ENCODE data around the gene PTPRG. TPM values are rescaled to one million over a fixed set of nuclear protein-coding genes. Genes with fewer than 3 reads are reported as not detected.

PTPRG gene
- total and polyA plus RNA-seq, 2 experiments from 2014 or later, result 11.5 to 39.6 TPM

DNA sequence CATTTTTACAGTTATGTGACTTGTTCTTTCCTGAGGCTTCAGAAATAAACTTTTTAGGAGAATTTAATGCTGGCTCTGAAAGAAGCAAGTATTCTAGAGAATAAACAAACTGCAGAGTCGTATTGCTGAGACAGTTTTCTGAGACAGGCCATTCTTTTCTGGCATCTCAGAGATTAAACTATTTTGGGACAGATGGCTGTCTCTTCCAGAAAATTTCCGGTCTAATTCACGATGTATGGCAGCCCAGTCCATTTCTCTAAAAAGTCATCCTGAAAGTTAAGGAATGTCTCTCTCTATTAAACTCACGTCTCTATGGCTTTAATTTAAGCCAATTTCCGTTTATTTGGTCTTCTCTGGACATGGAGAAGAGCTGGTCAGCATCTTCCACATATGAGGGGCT lies 603.4 kb downstream of the PTPRG start:
- TF ChIP-seq EZH2 (IDR thresholded peaks at IDR 0.05; ENCODE audit: insufficient read depth, poor library complexity, severe bottlenecking), result no peak
- no peak for TF ChIP-seq EZH2phosphoT487 (IDR thresholded peaks at IDR 0.05; ENCODE audit: insufficient read depth, low read depth)
- Histone ChIP-seq H3K27ac (no peak overlapping the region), H2AFZ (no peak overlapping the region), H3K9me2 (ENCODE audit: insufficient read depth) (no peaks in the 10 kb centered on the region), H3K9me3 (ENCODE audit: low read depth) (no peaks in the 10 kb centered on the region), H3K79me2 (ENCODE audit: insufficient read depth) (no peaks in the 10 kb centered on the region), H3K9ac (no peak overlapping the region), H3K36me3 (ENCODE audit: low read depth) (no peaks in the 10 kb centered on the region), H4K20me1 (ENCODE audit: insufficient read depth) (no peaks in the 10 kb centered on the region), H3K4me3 (no peak overlapping the region), H3K4me1 (ENCODE audit: insufficient read depth) (peaks cover 25% of the 10 kb centered on the region), H3K27me3 (replicated peaks; ENCODE audit: insufficient read depth) (no peaks in the 10 kb centered on the region), H3F3A (ENCODE audit: insufficient read depth) (peaks cover 16% of the 10 kb centered on the region; the same call in 1 of the 2 replicates), H3K4me2 (ENCODE audit: unreplicated experiment) (no peak overlapping the region)
- 70 to 74% methylated on average over 5 of the region's 5 CpGs for WGBS, 2 experiments (ENCODE audit: low coverage in 1 of 2, low lambda C conversion rate in 2 of 2, missing lambda C conversion rate in 2 of 2)
- DNase-seq, result no peak
- in situ Hi-C loops (cut with MboI), result no loop called here

- H3K36me3 ChIP-seq (ENCODE audit: low read depth), result no peaks in the 10 kb centered on the region
- H3K27me3 ChIP-seq (replicated peaks; ENCODE audit: insufficient read depth), result no peaks in the 10 kb centered on the region
- no peak overlapping the region for H3K27ac ChIP-seq
- no peaks in the 10 kb centered on the region for H3K79me2 ChIP-seq (ENCODE audit: insufficient read depth)
- no peak overlapping the region for H3K9ac ChIP-seq
- TF ChIP-seq EZH2phosphoT487 (IDR thresholded peaks at IDR 0.05; ENCODE audit: insufficient read depth, low read depth) (no peak), EZH2 (IDR thresholded peaks at IDR 0.05; ENCODE audit: insufficient read depth, poor library complexity, severe bottlenecking) (no peak)
- H4K20me1 ChIP-seq (ENCODE audit: insufficient read depth), result no peaks in the 10 kb centered on the region
- peaks cover 18% of the 10 kb centered on the region for H3K4me1 ChIP-seq (ENCODE audit: insufficient read depth)
- no peaks in the 10 kb centered on the region for H3K9me3 ChIP-seq (ENCODE audit: low read depth)
- H3K4me3 ChIP-seq, result no peak overlapping the region
- H3K4me2 ChIP-seq (ENCODE audit: unreplicated experiment), result no peak overlapping the region
- WGBS, 2 experiments (ENCODE audit: low coverage in 1 of 2, low lambda C conversion rate in 2 of 2, missing lambda C conversion rate in 2 of 2), result 94 to 97% methylated on average over 12 of the region's 12 CpGs
- no peak overlapping the region for H2AFZ ChIP-seq
- H3F3A ChIP-seq (ENCODE audit: insufficient read depth), result peaks cover 16% of the 10 kb centered on the region
- H3K9me2 ChIP-seq (ENCODE audit: insufficient read depth), result no peaks in the 10 kb centered on the region
- in situ Hi-C loops (cut with MboI), result no loop called here
- DNase-seq, result peak; percentile 31
Observed at GRCh38 chr3:62167566-62168262, 606.3 kb downstream of the PTPRG start.

DNA sequence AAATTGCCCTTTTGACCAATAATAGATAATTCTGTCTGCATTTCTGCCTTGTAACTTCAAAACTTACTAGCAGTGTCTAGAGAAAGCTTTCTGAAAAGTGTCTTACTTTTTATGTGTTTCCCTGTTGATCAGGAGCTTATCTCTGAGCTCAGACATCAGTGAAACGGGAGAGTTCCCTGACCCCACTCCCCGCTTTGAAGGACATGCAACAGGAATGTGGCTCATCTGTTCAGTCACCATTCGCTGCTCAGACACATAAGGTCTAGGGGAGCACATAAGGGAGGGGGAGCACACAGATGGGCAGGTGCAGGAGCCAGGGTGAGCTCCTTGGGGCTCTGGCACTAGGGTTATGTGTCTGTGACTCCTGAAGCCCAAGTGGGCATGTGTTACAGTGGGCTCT lies 607.0 kb downstream of the PTPRG start:
- Histone ChIP-seq H3K9ac (no peak overlapping the region), H3K27ac (no peak overlapping the region), H3K9me2 (ENCODE audit: insufficient read depth) (no peaks in the 10 kb centered on the region), H3F3A (ENCODE audit: insufficient read depth) (peaks cover 16% of the 10 kb centered on the region), H3K36me3 (ENCODE audit: low read depth) (no peaks in the 10 kb centered on the region), H3K79me2 (ENCODE audit: insufficient read depth) (no peaks in the 10 kb centered on the region), H3K4me1 (ENCODE audit: insufficient read depth) (peaks cover 18% of the 10 kb centered on the region), H3K4me3 (no peak overlapping the region), H2AFZ (no peak overlapping the region), H3K4me2 (ENCODE audit: unreplicated experiment) (no peak overlapping the region), H4K20me1 (ENCODE audit: insufficient read depth) (no peaks in the 10 kb centered on the region), H3K9me3 (ENCODE audit: low read depth) (no peaks in the 10 kb centered on the region), H3K27me3 (replicated peaks; ENCODE audit: insufficient read depth) (no peaks in the 10 kb centered on the region)
- DNase-seq, result no peak
- in situ Hi-C loops (cut with MboI), result no loop called here
- no peak for TF ChIP-seq EZH2 (IDR thresholded peaks at IDR 0.05; ENCODE audit: insufficient read depth, poor library complexity, severe bottlenecking)
- no peak for TF ChIP-seq EZH2phosphoT487 (IDR thresholded peaks at IDR 0.05; ENCODE audit: insufficient read depth, low read depth)
- WGBS, 2 experiments (ENCODE audit: low coverage in 1 of 2, low lambda C conversion rate in 2 of 2, missing lambda C conversion rate in 2 of 2), result 93 to 96% methylated on average over 3 of the region's 3 CpGs

DNA sequence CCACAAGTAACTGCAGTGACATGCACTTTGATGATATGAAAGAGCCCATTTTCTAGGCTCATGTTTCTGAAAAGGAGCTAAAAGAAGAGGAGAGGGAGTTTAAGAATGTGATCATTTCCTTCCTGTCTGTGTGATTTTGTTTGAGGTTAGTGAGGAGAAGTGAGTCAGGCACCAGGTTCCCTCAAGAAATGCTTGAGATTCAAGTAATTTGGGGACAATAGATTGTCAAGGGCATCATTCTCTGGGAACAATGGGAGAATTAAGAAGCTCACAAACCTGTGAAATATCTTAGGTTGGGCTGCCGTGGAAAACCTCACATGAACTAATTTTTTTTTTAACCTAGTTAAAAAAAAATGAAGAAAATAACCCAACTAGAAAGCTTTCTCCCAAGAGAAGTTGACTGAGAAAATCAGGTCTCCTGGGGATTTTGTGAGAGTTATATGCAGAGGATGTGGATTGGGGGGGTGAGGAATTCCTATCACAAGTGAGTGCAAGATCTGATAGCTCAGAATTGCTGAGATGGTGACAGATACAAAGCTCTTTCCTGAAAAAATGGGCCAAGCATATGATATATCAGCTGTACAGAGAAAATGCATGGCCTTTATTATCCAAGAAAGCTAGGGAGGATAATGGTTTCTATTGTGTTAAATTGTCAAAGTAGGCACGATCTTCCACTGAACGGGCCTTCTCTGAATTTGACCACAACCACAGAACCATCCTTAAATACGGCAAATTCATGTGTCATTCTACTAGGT lies 608.7 kb downstream of the PTPRG start:
- H3K4me1 ChIP-seq (ENCODE audit: insufficient read depth), result peaks cover 18% of the 10 kb centered on the region
- 79 to 81% methylated on average over 4 of the region's 4 CpGs for WGBS, 2 experiments (ENCODE audit: low coverage in 1 of 2, low lambda C conversion rate in 2 of 2, missing lambda C conversion rate in 2 of 2)
- peak overlapping the region; percentile 25 for H3K4me2 ChIP-seq (ENCODE audit: unreplicated experiment)
- DNase-seq, result peak; percentile 57
- H4K20me1 ChIP-seq (ENCODE audit: insufficient read depth), result no peaks in the 10 kb centered on the region
- H3K79me2 ChIP-seq (ENCODE audit: insufficient read depth), result no peaks in the 10 kb centered on the region
- H3K27me3 ChIP-seq (replicated peaks; ENCODE audit: insufficient read depth), result no peaks in the 10 kb centered on the region
- 0 out of 2 replicates have a peak overlapping the region, but pooled peaks have one; percentile 9 for H3K27ac ChIP-seq
- peaks cover 16% of the 10 kb centered on the region for H3F3A ChIP-seq (ENCODE audit: insufficient read depth)
- in situ Hi-C loops (cut with MboI), result no loop called here
- no peaks in the 10 kb centered on the region for H3K9me2 ChIP-seq (ENCODE audit: insufficient read depth)
- TF ChIP-seq EZH2phosphoT487 (IDR thresholded peaks at IDR 0.05; ENCODE audit: insufficient read depth, low read depth) (no peak), EZH2 (IDR thresholded peaks at IDR 0.05; ENCODE audit: insufficient read depth, poor library complexity, severe bottlenecking) (no peak)
- no peaks in the 10 kb centered on the region for H3K36me3 ChIP-seq (ENCODE audit: low read depth)
- no peaks in the 10 kb centered on the region for H3K9me3 ChIP-seq (ENCODE audit: low read depth)
- H3K4me3 ChIP-seq, result no peak overlapping the region
- H2AFZ ChIP-seq, result no peak overlapping the region
- no peak overlapping the region for H3K9ac ChIP-seq

Measured in GM23248 (cell line).